Stomach (tissue), 19 donors: ENCODE results near the gene NUP43. TPM values are rescaled to one million over a fixed set of nuclear protein-coding genes. Genes with fewer than 3 reads are reported as not detected.
A peak's percentile ranks its signal among the peaks of the same experiment; 100 is the strongest.

ENCODE experiments used
- DNase-seq, 2 donors: peaks; one replicate each; pipeline versions ENCODE4 v3.0.0 to v3.0.0-alpha.2; 2013 to 2019
- H3K27ac ChIP-seq, 5 donors: fragments of 200-600 bp in 4 of 5; sonication (generic) in 4 of 5; one replicate each; pipeline ENCODE4 v1.5.1; 2013 to 2019; ENCODE audit warnings: mild to moderate bottlenecking in 1 of 5, moderate library complexity in 1 of 5
- H3K27me3 ChIP-seq, 3 donors: fragments of 200-600 bp; sonication (generic); one replicate each; pipeline ENCODE4 v1.5.1; 2017 to 2019; ENCODE audit warnings: mixed run types in 1 of 3
- H3K36me3 ChIP-seq, 4 donors: fragments of 200-600 bp; sonication (generic); 1 replicate in 3 of 4; 2 replicates in 1 of 4; pipeline ENCODE4 v1.5.1; 2016 to 2019
- H3K4me1 ChIP-seq, 4 donors: fragments of 200-600 bp; sonication (generic); one replicate each; pipeline ENCODE4 v1.5.1; 2016 to 2019
- H3K4me3 ChIP-seq, 4 donors: fragments of 200-600 bp; sonication (generic) in 3 of 4; one replicate each; pipeline ENCODE4 v1.5.1; 2016 to 2019; ENCODE audit warnings: mild to moderate bottlenecking in 1 of 4
- H3K9me3 ChIP-seq, 4 donors: fragments of 200-600 bp; sonication (generic); one replicate each; pipeline ENCODE4 v1.5.1; 2016 to 2019
- EP300 ChIP-seq: sonication (generic); formaldehyde crosslinking; IDR thresholded peaks from one replicate; pipeline ENCODE4 v1.6.1; 2017; ENCODE audit warnings: antibody characterized with exemption
- POLR2A ChIP-seq, 4 donors: fragments of 450-650 bp; IDR thresholded peaks; one replicate each; pipeline ENCODE4 v1.6.1; 2016; ENCODE audit warnings: antibody characterized with exemption in 4 of 4, control low read depth in 2 of 4, mild to moderate bottlenecking in 1 of 4, moderate library complexity in 1 of 4
- POLR2AphosphoS5 ChIP-seq, 3 donors: sonication (generic); formaldehyde crosslinking; IDR thresholded peaks; one replicate each; pipeline ENCODE4 v1.6.1; 2016; ENCODE audit warnings: antibody characterized with exemption in 3 of 3
- WGBS, 5 donors: extraction: QIAGEN DNeasy Blood & Tissue Kit in 3 of 5; methylation state at CpG; one replicate each; pipeline versions ENCODE4 v1.1.5 to v1.1.7; 2013 to 2018; 5-methylcytosine and 5-hydroxymethylcytosine counted together
- intact Hi-C: fragments of 100-400 bp; cut with DNase I; formaldehyde crosslinking; loops from one replicate; pipeline ENCODE4 v1.15.1; 2023; ENCODE audit warnings: low total_unique reads
- long read RNA-seq, 10 donors: transcript quantifications; one replicate each; lab custom pipeline, GENCODE V29; 2026
- polyA plus RNA-seq, 3 donors: library from polyadenylated mRNA; stranded (reverse); fragments of 200-250 nt; gene quantifications; one replicate each; pipeline ENCODE4 v1.2.3, GENCODE V29; 2013
- total RNA-seq, 5 donors: library from RNA; depleted of rRNA; stranded (reverse); fragments of >200 nt; gene quantifications; one replicate each; pipeline versions ENCODE4 v1.1.0 to v1.2.3, GENCODE V29; 2014 to 2016
- TF ChIP-seq, protein P1 (sequence below), 7 experiments: fragments of 450-650 bp in 4 of 7; fragments of 200-600 bp in 3 of 7; sonication (generic) in 3 of 7; IDR thresholded peaks; one replicate each; pipeline ENCODE4 v1.5.1; 2016 to 2019; ENCODE audit warnings: antibody characterized with exemption in 7 of 7, control low read depth in 2 of 7, mild to moderate bottlenecking in 1 of 7
- donor health status: healthy with polysubstance abuse.
- donor health status: Bipolar disorder and iron deficiency.
- donor health status: healthy.

Gene NUP43
- 10 to 100 TPM in 4 of 5 donors, 1 to 10 TPM in 1; 1.2 to 51.9 (median 39.0) TPM for total RNA-seq
- polyA plus RNA-seq: 1 to 10 TPM; 5.2 to 9.0 (median 6.3) TPM
- long read RNA-seq, donor 1, partial matches to known transcripts: 0 of 3 reads
- long read RNA-seq, donor 1, other reads (novel, unspliced or antisense): 0 of 3 reads
- long read RNA-seq, donor 2, partial matches to known transcripts: 0 of 3 reads
- long read RNA-seq, donor 2, other reads (novel, unspliced or antisense): 0 of 3 reads
- long read RNA-seq, donor 3, partial matches to known transcripts: 6 of 7 reads
- long read RNA-seq, donor 3, other reads (novel, unspliced or antisense): 0 of 7 reads
- long read RNA-seq, donor 4: 0 reads
- long read RNA-seq, donor 5, partial matches to known transcripts: 0 of 2 reads
- long read RNA-seq, donor 5, other reads (novel, unspliced or antisense): 0 of 2 reads
- long read RNA-seq, donor 6, transcript NUP43-201 (8 exons, 3,874 nt): major isoform, 5 of 19 reads
- long read RNA-seq, donor 6, partial matches to known transcripts: 8 of 19 reads
- long read RNA-seq, donor 6, other reads (novel, unspliced or antisense): 6 of 19 reads
- long read RNA-seq, donor 7, partial matches to known transcripts: 0 of 1 reads
- long read RNA-seq, donor 7, other reads (novel, unspliced or antisense): 0 of 1 reads
- long read RNA-seq, donor 8, partial matches to known transcripts: 0 of 3 reads
- long read RNA-seq, donor 8, other reads (novel, unspliced or antisense): 0 of 3 reads
- long read RNA-seq, donor 9, partial matches to known transcripts: 5 of 8 reads
- long read RNA-seq, donor 9, other reads (novel, unspliced or antisense): 0 of 8 reads
- long read RNA-seq, donor 10: 0 reads

DNA sequence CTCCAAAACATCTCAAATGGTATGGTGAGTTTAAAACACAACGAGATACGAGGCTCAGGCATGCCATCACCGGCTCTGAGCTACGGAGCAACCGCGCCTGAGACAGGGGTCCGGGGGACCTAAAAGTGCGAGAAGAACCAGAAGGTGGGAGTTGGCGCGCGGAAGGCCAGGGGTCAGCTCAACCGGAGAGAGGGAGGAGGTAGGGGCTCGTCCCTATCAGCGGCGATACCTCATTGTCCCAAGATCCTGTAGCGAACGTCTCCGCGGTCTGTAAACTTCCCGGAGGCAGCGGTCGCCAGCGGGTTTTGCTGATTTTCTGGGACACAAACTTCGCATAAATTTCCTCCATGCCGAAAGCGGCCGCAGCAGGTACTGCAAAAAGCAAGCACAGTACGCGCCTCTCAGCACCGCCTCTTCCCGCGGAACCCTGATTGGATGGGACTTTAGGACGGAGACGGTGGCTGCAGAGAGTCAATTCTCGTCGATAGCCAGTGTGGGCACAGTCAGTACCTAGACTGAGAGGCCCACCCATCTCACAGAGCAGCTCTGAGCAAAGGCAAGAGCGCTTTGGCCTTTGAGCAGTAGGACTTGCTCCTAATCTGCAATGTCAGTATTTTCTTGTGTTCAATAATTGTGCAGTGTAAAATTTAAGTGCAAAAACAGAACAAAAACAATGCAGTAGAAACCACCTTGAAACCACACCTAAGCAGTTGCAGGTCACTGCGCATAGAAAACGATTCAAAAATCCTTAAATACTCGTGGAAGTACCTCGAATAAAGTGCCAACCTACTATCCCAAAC, at the start of gene NUP43:
TSS of gene NUP43 (minus strand) at position 383 of the 800 bp plus-strand sequence. CDS start at position 349, 34 bp downstream.
- Histone ChIP-seq H3K4me3 (peak within 1 kb of the TSS; percentile 62 to 91 (median 68)), H3K4me1 (peaks cover 8 to 38% (median 31%) of the 10 kb centered on the region in 4 donors), H3K27ac (peak within 1 kb of the TSS; percentile 74 to 84 (median 82)), H3K9me3 (no peaks in the 10 kb centered on the region), H3K36me3 (peaks cover 19 to 28% (median 22%) of the 10 kb centered on the region in 4 donors), H3K27me3 (no peaks in the 10 kb centered on the region)
- DNase-seq: peak; percentile 92 to 98
- intact Hi-C loops: no loop called here
- TF ChIP-seq, protein P1, sequence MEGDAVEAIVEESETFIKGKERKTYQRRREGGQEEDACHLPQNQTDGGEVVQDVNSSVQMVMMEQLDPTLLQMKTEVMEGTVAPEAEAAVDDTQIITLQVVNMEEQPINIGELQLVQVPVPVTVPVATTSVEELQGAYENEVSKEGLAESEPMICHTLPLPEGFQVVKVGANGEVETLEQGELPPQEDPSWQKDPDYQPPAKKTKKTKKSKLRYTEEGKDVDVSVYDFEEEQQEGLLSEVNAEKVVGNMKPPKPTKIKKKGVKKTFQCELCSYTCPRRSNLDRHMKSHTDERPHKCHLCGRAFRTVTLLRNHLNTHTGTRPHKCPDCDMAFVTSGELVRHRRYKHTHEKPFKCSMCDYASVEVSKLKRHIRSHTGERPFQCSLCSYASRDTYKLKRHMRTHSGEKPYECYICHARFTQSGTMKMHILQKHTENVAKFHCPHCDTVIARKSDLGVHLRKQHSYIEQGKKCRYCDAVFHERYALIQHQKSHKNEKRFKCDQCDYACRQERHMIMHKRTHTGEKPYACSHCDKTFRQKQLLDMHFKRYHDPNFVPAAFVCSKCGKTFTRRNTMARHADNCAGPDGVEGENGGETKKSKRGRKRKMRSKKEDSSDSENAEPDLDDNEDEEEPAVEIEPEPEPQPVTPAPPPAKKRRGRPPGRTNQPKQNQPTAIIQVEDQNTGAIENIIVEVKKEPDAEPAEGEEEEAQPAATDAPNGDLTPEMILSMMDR (IDR thresholded peaks at IDR 0.05): peak in 6 of 7 experiments; percentile 4 to 83 (median 70)
- peak; percentile 77 to 97 (median 84) for TF ChIP-seq POLR2AphosphoS5 (IDR thresholded peaks at IDR 0.05)
- no peak for TF ChIP-seq EP300
- WGBS, 5 donors: 4 to 6% (median 4%) methylated on average over 36 to 41 of the region's 41 CpGs

DNA sequence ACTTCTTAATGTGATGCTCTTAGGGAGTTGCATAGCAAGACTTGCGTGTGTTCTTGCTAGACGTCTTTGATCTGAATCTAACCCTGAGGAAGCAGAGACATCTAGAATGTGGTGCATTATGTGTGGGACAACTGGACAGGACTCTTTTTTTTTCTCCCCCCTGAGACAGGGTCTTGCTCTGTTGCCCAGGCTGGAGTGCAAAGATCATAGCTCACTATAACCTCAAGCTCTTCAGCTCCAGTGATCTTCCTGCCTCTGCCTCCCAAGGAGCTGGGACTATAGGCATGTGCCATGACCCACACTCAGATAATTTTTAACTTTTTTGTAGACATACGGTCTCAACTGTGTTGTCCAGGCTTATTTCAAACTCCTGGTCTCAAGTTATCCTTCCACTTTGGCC, 37.2 kb upstream of the NUP43 start:
- peaks cover 6 to 46% (median 31%) of the 10 kb centered on the region in 4 donors for H3K36me3 ChIP-seq
- no peak overlapping the region for H3K4me3 ChIP-seq
- TF ChIP-seq POLR2AphosphoS5 (IDR thresholded peaks at IDR 0.05): no peak
- no peak for TF ChIP-seq EP300
- TF ChIP-seq POLR2A (IDR thresholded peaks at IDR 0.05): no peak
- TF ChIP-seq, protein P1 (IDR thresholded peaks at IDR 0.05): no peak
- H3K27ac ChIP-seq: no peak overlapping the region
- DNase-seq: no peak
- intact Hi-C loops: no loop called here
- no peaks in the 10 kb centered on the region for H3K27me3 ChIP-seq
- no peaks in the 10 kb centered on the region for H3K4me1 ChIP-seq
- no peaks in the 10 kb centered on the region for H3K9me3 ChIP-seq
- WGBS, 5 donors: 92 to 99% (median 95%) methylated on average over 3 of the region's 3 CpGs

- intact Hi-C loops: no loop called here
- Histone ChIP-seq H3K4me3 (no peak overlapping the region), H3K4me1 (no peaks in the 10 kb centered on the region), H3K9me3 (no peaks in the 10 kb centered on the region), H3K27me3 (no peaks in the 10 kb centered on the region), H3K36me3 (peaks cover 6 to 53% (median 38%) of the 10 kb centered on the region in 4 donors), H3K27ac (no peak overlapping the region)
- WGBS, 5 donors: 93 to 97% (median 96%) methylated on average over 2 of the region's 2 CpGs
- no peak for TF ChIP-seq POLR2A (IDR thresholded peaks at IDR 0.05)
- TF ChIP-seq POLR2AphosphoS5 (IDR thresholded peaks at IDR 0.05): no peak
- no peak for DNase-seq
Observed at GRCh38 chr6:149782337-149782736, 36.0 kb upstream of the NUP43 start.

DNA sequence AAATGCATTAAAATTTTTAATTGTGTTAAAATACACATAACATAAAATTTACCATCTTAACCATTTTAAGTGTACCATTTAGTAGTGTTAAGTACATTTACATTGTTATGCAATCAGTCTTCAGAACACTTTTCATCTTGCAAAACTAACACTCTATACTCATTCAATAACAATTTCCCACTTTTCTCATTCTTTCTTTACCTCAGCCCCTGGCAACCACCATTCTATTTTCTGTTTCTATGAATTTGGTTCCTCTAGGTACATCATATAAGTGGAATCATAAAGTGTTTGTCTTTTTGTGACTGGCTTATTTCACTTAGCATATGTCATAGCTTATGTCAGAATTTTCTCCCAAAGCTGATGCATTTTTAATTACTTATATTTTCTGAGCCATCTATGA, 35.4 kb upstream of the NUP43 start:
- Histone ChIP-seq H3K27ac (no peak overlapping the region), H3K27me3 (no peaks in the 10 kb centered on the region), H3K9me3 (no peaks in the 10 kb centered on the region), H3K4me1 (no peaks in the 10 kb centered on the region), H3K4me3 (no peak overlapping the region), H3K36me3 (peaks cover 6 to 53% (median 42%) of the 10 kb centered on the region in 4 donors)
- TF ChIP-seq POLR2AphosphoS5 (IDR thresholded peaks at IDR 0.05) (no peak), EP300 (no peak), POLR2A (IDR thresholded peaks at IDR 0.05) (no peak)
- TF ChIP-seq, protein P1 (IDR thresholded peaks at IDR 0.05): no peak
- intact Hi-C loops: no loop called here
- DNase-seq: no peak
